Transverse colon (tissue), 4 donors: ENCODE results near the gene VWA8.

Experiments used
- CTCF ChIP-seq, 5 experiments: fragments of 200-600 bp in 3 of 5; fragments of 450-650 bp in 2 of 5; sonication (generic) in 3 of 5; IDR thresholded peaks; 1 replicate in 2 of 5; 2 replicates in 3 of 5; pipeline ENCODE4 v1.5.1; 2016 to 2017; ENCODE audit warnings: antibody characterized with exemption in 5 of 5, inconsistent platforms in 3 of 5, mild to moderate bottlenecking in 2 of 5, moderate library complexity in 1 of 5
- EP300 ChIP-seq: sonication (generic); formaldehyde crosslinking; IDR thresholded peaks from one replicate; pipeline ENCODE4 v1.6.1; 2017; ENCODE audit warnings: antibody characterized with exemption, low read depth
- POLR2A ChIP-seq: fragments of 450-650 bp; IDR thresholded peaks from one replicate; pipeline ENCODE4 v1.6.1; 2016; ENCODE audit warnings: antibody characterized with exemption, mild to moderate bottlenecking, moderate library complexity
- POLR2AphosphoS5 ChIP-seq, 3 donors: sonication (generic); formaldehyde crosslinking; IDR thresholded peaks; one replicate each; pipeline ENCODE4 v1.6.1; 2016; ENCODE audit warnings: antibody characterized with exemption in 3 of 3

- TF ChIP-seq POLR2A (no peak), POLR2AphosphoS5 (IDR thresholded peaks at IDR 0.05) (no peak), EP300 (no peak), CTCF (IDR thresholded peaks at IDR 0.05) (no peak)
These were observed 382.5 kb downstream of the VWA8 start for GRCh38 chr13:41578371-41578770.
